GM18508 (cell line): ENCODE results near the gene ST7.

Experiments used
- ATAC-seq: cut with Tn5 transposase; IDR thresholded peaks from one replicate; pipeline ENCODE4 v1.9.1; 2021; ENCODE audit warnings: moderate number of reproducible peaks; ENCODE audit not compliant: insufficient read depth, unreplicated experiment

The ST7 gene

DNA sequence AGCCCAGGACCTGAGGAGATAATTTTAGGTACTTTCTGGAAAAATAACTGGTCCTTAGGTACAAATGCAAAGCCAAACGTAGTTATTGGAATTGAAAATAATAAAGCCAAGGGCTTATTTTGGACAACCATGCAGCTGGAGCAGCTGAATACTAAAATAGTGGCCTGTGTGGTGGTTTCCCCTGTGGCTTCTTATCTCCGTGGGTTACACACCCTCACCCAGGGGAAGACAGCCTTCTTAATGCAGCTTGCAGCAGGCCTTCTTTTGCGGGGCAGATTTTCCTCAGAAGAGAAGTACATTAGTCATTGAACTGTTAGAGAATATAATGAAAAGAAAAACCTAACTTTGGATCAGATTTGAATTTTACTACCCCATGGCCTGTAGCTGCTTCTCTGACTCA, 133.5 kb downstream of the ST7 start:
- no peak for ATAC-seq

DNA sequence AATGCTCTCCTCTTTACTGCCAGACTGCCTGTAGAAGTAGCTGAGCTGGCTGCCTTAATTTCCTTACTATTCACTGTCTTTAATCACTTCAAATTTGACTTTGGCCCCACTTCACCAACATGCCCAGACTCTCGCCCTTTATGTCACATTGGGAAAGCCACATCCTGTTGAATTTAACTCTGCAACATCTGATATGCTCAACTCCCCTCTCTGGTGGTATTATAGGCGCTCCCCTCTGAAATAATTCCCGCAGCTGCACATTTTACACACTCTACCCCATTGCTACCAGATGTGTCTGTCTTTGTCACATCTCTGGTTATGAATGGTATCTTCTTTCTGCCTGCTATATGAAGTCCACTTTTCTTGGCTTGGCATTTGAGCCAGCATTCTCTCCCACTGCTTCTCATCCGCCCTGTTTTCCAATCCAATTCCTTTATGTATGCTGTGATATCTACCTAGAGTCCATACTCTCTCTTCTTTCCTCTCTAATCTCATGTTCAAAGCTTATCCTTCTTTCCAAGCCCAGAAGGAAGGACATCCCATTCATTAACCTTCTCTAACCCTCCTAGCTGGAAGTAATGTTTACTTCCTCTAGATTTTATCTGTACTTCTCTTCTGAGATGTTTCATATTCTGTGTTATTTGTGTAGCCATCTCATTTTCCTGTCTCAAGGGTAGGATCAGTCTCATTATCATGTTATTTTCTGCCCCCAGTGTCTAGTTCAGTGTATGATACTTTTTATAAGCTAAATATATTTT, 134.5 kb downstream of the ST7 start:
- ATAC-seq: no peak

DNA sequence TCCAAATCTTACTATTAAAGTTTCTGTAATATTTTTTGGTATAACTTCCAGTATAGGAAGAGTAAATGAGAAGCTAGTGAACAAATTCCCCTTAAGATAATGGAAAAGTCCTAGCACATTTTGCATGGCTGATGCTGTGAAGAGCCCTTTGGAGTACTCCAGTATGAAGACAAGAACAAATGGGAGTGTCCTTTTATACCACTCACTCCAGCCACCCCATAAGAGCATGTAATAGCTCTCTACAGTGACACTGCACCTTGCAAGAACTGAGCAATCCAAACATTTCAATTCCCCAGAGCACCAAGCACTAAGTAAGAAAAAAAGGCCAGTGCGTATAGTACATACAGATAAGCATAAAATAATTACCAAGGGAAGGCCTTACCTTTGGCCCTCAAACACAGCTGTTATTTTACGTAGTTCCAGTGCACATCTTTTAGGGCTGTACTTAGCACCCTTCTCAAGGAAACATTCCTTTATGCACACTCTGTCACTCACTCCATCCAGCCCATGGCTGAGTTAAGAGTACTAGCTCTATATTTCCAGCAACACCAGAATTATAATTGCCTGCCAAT, 135.4 kb downstream of the ST7 start:
- no peak for ATAC-seq

DNA sequence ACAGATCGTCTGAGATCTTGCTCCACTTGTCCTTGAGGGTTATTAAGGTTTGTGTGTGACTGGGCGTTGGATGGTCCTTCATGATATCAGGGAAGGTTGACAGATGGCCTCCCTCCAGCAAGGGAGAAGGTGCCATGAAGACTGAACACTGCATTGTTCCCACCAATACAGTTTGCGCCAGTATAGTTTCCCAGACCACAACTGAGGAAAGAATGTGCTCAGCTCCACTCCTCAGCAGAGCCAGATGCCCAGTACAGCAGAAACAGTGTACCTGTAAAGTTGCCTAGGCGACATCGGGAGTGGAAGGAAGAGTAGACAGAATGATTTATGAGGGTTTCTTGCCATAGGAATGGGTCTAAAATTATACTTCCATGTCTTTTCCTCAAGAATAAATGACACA, 137.5 kb downstream of the ST7 start:
- ATAC-seq: no peak

DNA sequence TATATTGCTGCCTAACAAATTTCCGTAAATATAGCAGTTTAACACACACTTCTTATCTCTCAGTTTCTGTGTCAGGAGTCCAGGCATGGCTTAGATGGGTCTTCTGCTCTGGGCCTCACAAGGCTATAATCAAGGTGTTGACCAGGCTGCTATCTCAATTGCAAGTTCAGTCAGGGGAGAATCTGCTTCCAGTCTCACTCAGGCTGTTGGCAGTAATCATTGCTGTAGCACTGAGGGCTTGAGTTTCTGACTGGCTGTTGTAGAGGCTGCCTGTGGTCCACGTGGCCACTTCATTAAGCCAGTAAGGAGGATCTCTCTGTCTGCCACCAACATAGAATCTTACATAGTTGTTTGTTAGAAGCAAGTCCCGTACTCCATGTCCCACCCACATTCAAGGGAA, 138.4 kb downstream of the ST7 start:
- no peak for ATAC-seq

DNA sequence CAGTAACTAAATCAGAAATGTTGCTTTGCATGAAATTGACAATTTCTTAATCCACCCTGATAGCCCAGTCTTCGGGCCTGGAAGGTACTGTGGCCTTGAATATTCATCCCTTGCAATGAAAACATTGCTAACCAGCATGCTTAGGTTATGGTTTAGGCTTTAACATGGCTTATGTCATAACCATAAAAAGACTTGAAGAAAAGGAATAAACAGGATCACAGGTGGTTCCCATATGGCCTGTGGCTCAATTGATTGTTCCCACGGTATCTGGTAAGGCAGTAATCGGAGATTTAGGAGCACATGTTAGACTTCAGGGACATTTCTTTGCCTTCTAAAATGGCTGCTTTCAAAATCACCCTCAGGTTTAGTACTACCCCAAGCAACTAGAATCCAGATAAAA, 139.5 kb downstream of the ST7 start:
- no peak for ATAC-seq

DNA sequence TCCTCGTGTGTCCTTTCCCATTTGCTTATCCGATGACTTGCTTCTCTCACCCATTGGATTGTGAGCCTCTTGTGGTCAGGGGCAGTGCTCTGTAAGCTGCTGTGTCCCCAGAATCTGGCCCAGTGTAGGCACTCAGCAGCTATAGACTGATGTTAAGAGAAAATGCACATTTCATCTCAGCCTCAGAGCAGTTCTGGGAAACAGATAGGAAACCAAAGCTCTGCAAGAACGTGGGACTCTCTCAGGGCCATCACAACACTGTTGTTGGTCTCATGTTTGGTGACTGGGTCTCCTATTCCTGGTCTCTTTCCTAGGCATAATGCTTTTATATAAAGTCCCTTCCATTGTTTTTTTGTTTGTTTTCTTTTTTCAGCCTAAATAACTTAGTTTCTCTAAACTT, 141.2 kb downstream of the ST7 start:
- no peak for ATAC-seq

DNA sequence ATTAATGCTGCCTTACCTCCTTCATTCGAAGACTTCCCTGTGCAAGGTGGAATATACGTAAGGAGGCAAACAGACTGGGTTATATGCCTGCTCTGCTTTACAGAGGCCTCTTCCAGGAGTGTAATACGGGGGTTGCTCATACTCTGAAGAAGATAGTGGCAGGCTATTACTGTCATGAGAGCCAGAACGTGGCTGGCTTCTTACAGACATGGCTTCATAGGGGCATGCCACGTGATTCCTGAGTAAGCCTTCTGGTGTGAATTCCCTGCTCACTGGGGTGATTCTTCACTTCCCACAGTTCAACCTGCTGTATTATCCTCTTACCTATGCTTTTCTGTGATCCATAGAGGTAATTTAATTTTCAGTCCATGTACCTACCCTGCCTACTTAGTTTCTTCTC, 141.8 kb downstream of the ST7 start:
- ATAC-seq: no peak

DNA sequence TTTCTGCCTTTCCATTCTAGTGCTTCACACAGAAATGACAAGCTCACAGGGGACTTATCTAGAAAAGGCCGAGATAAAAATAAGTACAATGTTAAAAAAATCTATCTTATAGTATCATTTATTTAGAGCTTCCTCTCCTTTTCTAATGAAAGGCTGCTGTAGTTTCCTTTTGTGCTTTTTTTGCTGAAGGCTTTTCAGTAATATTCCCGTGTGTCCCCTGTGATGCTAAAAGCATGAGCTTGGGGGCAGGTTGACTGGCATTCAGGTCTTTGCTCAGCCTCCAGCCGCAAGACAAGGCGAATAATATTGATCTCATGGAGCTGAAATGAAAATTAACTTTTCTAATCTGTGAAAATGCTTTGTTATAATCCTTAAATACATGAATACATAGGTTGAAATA, 143.0 kb downstream of the ST7 start:
- no peak for ATAC-seq

DNA sequence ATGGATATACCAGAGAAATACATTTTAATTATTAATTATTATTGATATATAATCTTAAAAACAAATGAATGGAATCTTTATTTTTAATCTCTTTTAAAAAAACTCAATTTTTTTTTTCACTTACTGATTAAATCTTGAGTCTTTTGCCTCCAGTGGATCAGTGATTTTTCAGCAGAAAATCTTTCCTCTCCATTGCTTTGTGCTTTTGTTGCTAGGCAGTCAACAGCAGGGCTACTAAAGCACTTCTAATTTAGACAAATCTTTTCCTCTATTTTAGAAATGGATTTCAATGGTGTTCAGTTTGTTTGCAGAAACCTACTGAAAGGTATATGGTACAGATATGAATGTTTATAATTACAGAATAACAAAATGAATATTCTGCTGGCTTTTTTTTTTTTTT, 143.6 kb downstream of the ST7 start:
- no peak for ATAC-seq

DNA sequence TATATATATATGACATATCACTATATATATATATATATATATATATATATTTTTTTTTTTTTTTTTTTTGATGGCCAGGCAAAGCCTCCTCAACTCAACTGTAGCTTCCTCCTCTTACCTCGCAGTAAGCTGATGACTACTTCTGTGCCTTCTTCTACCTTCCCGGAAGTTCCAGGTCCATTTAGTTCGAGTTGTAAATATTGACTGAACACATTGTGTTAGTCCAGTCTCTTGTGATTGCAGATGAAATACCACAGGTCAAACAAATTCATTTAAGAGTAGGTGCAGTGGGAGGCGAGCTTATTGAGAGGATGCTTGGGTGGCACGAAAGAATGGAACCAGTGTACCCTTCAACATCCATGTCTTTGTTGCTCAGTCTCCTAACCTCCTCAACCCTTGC, 144.6 kb downstream of the ST7 start:
- no peak for ATAC-seq

DNA sequence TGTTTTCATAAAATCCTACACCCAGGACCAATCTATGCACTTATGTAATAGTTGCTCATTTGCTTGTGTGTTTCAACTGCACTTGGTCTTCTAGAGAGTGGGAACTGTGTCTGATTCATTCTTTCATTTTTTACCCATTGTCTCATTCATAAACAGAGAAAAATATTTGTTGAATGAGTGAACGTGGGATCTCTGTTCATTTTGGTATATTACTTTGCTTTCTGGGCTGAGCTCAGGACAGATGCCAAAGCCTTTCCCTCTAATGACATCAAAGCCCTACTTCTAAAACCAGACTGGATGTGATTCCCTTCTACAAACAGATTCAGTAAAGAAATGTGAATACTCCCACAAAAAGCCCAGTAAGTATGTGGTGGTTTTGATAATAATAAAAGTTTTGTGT, 145.2 kb downstream of the ST7 start:
- no peak for ATAC-seq

DNA sequence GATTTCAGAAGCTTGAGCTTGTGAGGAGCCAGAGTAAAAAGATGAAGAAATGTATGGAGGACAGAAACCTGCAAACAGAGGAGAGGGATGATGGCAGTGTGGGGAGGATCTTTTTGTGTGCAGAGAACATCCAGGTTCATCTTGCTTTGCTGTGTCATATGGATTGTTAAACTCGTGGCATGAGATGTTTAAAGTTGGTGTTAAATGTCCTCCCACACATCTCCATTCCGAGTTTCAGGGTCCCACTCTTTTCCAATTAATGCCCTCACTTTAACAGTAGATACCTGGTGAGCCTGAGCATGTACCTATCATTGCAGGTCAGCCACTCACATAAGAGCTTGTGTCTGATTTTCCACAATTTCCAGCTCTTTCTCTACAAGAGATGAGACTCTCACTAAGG, 147.7 kb downstream of the ST7 start:
- no peak for ATAC-seq

DNA sequence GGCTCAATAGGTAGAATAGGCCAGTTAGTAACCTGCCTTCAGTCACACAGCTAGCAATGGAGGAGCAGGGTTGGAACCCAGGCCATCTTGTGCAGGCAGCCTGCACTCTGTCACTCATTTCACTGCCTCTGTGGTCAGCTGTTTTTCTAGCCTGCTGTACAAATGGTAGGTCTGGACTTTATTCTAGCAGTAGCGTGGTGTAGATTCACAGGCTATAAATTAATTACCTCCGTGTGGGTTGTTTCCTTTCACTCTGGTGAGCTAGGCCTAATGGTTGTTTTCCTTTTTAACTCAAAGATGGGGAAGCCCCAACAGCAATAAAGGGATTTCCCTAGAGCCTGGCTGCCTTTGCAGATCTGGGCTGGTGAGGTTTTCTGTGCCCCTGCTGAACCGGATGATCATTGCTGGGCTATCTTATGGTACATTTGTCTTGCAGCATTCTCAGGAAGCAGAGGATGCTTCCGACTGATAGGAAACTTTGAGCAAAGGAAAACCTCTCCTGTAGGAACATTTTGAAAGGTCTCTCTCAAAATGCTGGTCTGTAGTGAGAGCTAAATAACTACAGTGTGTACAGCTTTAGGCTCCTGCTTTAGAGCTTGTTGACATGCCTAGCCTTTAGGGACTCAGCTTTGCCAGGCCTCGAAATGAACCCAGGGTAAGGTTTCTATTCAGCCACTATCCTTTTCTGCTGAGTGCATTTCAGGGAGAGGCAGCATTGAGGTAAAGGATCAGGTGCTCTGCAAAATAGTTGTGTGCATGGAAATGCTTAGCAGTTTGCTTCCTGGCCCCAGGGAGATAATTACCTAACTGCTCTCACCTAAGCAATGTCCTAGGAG, 157.4 kb downstream of the ST7 start:
- peak; percentile 97 for ATAC-seq

DNA sequence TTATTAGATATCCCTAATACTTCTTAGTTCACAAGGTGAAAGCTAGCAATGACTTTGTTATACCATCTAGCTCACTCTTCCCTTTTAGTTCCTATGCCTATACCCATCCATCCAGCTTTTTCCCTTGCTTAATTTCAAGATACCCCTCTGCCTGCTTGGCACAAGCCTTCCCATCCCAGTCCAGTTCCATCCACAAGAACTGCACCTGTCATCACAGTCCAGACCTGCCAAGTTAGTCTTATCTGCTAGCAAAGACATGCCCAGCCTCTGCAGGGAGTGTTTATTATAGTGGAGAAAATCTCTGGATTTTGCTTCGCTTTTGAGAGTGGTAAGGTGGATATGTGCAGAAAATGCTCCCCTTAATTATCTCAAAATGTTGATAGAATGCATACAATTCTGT, 158.2 kb downstream of the ST7 start:
- ATAC-seq: no peak

DNA sequence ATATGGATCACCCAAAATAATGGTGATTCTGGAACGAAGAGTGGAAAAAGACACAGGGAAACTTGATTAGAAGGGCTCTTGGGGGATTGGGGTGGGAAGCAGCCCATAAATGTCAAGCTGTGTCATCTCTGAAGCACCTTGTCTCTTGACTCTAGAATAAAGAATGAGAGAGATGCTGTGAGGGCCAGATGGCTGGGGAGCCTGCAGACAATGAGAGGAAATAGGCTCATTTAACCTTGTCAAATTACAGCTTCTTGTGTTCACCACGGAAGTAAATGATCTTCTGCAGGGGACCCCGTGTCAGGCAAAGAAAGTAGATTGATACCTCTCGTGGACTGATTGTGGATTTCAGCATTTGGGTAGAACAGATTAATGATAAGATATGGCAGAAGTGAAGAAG, 159.3 kb downstream of the ST7 start:
- ATAC-seq: no peak

DNA sequence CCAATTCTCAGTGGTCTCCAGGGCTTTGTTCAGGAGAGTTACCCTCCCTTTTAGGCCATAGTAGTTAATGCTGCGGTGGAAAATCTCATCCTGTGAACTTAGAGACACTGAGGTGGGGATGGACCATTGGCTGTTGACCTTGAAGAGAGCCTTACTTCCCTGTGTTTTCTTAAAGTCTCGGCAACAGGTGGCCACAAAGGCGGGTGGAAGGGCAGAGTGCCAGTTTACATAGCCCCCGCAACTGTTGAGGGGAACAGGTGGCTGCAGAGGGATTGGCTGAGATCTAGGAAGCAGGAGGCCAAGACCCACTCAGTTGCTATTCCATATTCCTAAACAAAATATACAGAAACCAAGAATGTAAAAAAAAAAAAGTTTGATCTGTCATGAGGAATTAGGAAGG, 160.6 kb downstream of the ST7 start:
- ATAC-seq: no peak

DNA sequence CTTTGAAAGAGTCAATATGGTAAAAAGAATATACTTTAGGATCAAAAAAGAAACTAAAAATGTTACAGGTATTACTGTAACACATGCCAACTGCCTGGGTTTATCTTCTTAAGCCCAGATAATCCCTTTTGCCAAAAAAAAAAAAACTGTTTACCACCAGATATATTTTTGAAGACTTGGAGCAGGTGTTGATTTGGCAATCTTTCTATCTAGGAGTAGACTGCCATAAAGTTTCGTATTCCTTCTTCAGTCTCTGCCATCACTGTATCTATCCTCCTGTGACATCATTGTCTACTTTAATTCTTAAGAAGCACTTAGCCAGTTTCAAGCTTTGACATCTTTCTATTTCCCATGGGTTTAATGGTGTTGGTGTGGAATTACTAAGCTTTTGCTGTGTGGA, 161.0 kb downstream of the ST7 start:
- ATAC-seq: no peak

DNA sequence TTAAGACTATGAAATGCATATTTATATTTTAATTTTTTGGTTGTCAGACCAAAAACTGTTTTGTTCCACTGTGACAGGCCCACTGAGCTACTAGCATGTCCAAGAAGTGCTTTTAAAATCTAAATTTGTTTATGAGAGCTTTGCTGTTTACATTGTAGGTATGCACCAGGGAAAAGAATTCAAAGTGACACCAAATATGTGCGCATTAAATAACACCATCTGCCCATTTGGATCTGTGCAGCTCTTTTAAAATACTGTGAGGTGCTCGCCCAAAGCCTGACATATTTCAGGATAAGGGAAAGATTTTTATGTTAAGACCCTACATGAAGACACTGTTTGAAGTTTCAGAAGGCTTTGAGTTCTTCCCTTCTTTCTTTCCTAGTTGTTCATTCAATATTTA, 162.9 kb downstream of the ST7 start:
- ATAC-seq: no peak

DNA sequence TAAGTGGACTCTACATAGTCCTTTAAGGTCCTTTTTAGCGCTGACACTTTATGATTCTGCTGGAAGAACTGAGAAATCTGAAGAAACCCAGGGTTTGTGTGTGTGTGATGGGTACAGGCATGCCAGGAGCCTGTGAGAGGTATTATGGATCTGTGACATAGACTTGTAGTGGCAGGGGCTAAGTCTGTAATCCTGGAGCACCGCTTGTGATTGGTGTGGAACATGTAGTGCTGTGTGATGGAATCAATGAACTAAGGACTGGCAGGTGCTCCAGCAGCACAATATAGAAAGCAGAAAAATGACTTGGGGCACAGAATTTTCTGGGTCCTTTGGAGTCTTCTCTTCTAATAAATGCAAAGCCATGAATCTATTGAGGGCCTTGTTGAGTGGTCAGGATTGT, 163.9 kb downstream of the ST7 start:
- ATAC-seq: no peak

DNA sequence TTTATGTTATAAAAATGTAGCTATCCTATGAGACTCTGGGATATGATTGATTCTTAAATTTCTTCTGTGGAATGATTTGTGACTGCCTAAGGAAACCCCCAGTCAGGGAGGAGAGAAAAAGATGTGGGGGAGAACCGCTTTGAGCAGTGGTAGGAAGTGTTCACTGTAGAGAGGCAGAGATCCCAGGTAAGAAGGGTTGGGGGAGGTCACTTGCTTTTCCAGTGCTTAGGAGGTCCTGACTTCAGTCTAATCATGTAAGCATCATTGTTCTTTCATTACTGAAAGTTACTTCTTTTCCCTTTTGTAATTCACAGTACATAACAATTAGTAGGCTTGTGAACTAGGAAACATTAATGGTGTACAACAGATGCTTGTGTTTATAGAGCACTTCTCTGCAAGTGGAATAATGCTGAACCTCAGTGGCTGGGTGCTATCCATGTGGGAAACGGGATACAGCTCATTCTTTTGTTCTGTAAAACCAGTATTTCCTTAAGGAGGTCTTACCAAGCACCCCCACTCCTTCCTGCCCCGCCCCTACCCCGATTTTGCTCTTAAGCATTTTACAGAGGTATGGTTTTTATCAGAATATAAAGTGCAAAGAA, 165.4 kb downstream of the ST7 start:
- ATAC-seq: no peak
